H1 (cell line): ENCODE data around the gene VPS13D. TPM values are rescaled to one million over a fixed set of nuclear protein-coding genes. Genes with fewer than 3 reads are reported as not detected.

Experiments
- CTCF ChIA-PET: fragments of 300-600 bp; sonication (Branson Sonifier 250); formaldehyde crosslinking; loops from one replicate; lab custom pipeline; 2021; ENCODE audit not compliant: partially characterized antibody; lab: Charles Lee
- POLR2A ChIA-PET: fragments of 300-600 bp; sonication (Branson Sonifier 250); formaldehyde crosslinking; loops from one replicate; lab custom pipeline; 2021; ENCODE audit warnings: inconsistent platforms; ENCODE audit not compliant: partially characterized antibody; lab: Charles Lee
- DNase-seq, 2 experiments: peaks; one replicate each; pipeline versions ENCODE4 v3.0.0 to v3.0.0-alpha.2; 2010 to 2022; ENCODE audit warnings: low spot score in 2 of 2, low read depth in 1 of 2, mixed read lengths in 1 of 2
- FAIRE-seq: peaks from 2 replicates; lab custom pipeline; 2011; peaks lifted over from hg19 to GRCh38; lab: Jason Lieb, UNC
- H2AFZ ChIP-seq: 2 replicates; pipeline ENCODE4 v1.8.1; 2012; ENCODE audit warnings: low read length, inconsistent platforms
- H2AK5ac ChIP-seq: 2 replicates; pipeline ENCODE4 v1.6.1; 2013; ENCODE audit warnings: low read depth, low read length
- H2BK120ac ChIP-seq: replicated peaks from 2 replicates; pipeline ENCODE3; 2013; ENCODE audit warnings: low read depth, low read length, inconsistent platforms
- H2BK12ac ChIP-seq: 2 replicates; pipeline ENCODE4 v1.6.1; 2013; ENCODE audit warnings: low read depth, low read length
- H2BK15ac ChIP-seq: 2 replicates; pipeline ENCODE4 v1.6.1; 2013; ENCODE audit warnings: low read length
- H2BK20ac ChIP-seq: 2 replicates; pipeline ENCODE4 v1.6.1; 2013; ENCODE audit warnings: low read length
- H2BK5ac ChIP-seq: 2 replicates; pipeline ENCODE4 v1.6.1; 2013; ENCODE audit warnings: low read depth, low read length
- H3K14ac ChIP-seq: 2 replicates; pipeline ENCODE4 v1.6.1; 2013; ENCODE audit warnings: inconsistent platforms; ENCODE audit not compliant: insufficient read length
- H3K18ac ChIP-seq: 2 replicates; pipeline ENCODE4 v1.6.1; 2013; ENCODE audit warnings: low read length; ENCODE audit errors: extremely low read depth
- H3K23ac ChIP-seq: 2 replicates; pipeline ENCODE4 v1.6.1; 2013; ENCODE audit warnings: inconsistent platforms; ENCODE audit not compliant: insufficient read length
- H3K23me2 ChIP-seq: 2 replicates; pipeline ENCODE4 v1.6.1; 2013; ENCODE audit warnings: low read depth, low read length
- H3K27ac ChIP-seq: 2 replicates; pipeline ENCODE4 v1.6.1; 2011; ENCODE audit warnings: low read depth, low read length, inconsistent platforms
- H3K27me3 ChIP-seq, 4 experiments: replicated peaks in 1 of 4; 1 replicate in 1 of 4; 2 replicates in 3 of 4; pipeline versions ENCODE4 v1.6.1 to v1.8.1; 2011 to 2013; ENCODE audit warnings: low read length in 3 of 4, mild to moderate bottlenecking in 3 of 4, inconsistent platforms in 2 of 4, mixed read lengths in 2 of 4, moderate library complexity in 1 of 4; ENCODE audit not compliant: control insufficient read depth in 3 of 4, insufficient read depth in 3 of 4; ENCODE audit errors: extremely low read depth in 1 of 4
- H3K36me3 ChIP-seq, 4 experiments: 2 replicates each; pipeline versions ENCODE4 v1.6.1 to v1.8.1; 2011 to 2013; ENCODE audit warnings: mild to moderate bottlenecking in 4 of 4, low read length in 3 of 4, moderate library complexity in 2 of 4, control low read depth in 1 of 4, inconsistent platforms in 1 of 4; ENCODE audit not compliant: insufficient read depth in 4 of 4, control insufficient read depth in 2 of 4
- H3K4ac ChIP-seq: replicated peaks from 2 replicates; pipeline ENCODE3; 2013; ENCODE audit warnings: low read length, low read depth, mixed read lengths, inconsistent platforms; ENCODE audit not compliant: insufficient read length
- H3K4me1 ChIP-seq, 4 experiments: replicated peaks in 1 of 4; 1 replicate in 1 of 4; 2 replicates in 3 of 4; pipeline versions ENCODE4 v1.6.1 to v1.8.1; 2011 to 2013; ENCODE audit warnings: low read length in 3 of 4, inconsistent platforms in 2 of 4, mixed read lengths in 1 of 4; ENCODE audit not compliant: insufficient read depth in 4 of 4, control insufficient read depth in 3 of 4
- H3K4me2 ChIP-seq, 2 experiments: 2 replicates each; pipeline versions ENCODE4 v1.6.1 to v1.8.1; 2011 to 2013; ENCODE audit warnings: low read depth in 2 of 2, low read length in 2 of 2, control low read depth in 1 of 2, inconsistent platforms in 1 of 2, mild to moderate bottlenecking in 1 of 2; ENCODE audit not compliant: insufficient read depth in 1 of 2
- H3K4me3 ChIP-seq, 4 experiments: fragments of 200-600, 300-600 bp in 1 of 4; sonication (generic), shearing (Covaris generic), sonication (Bioruptor Twin) in 1 of 4; 2 replicates each; pipeline versions ENCODE4 v1.5.1 to v1.8.1; 2011 to 2016; ENCODE audit warnings: low read length in 4 of 4, low read depth in 3 of 4, control low read depth in 2 of 4, inconsistent platforms in 2 of 4, mild to moderate bottlenecking in 2 of 4, mixed read lengths in 1 of 4, moderate library complexity in 1 of 4; ENCODE audit not compliant: insufficient read depth in 2 of 4; ENCODE audit errors: extremely low read depth in 1 of 4
- H3K56ac ChIP-seq: replicated peaks from 2 replicates; pipeline ENCODE3; 2013; ENCODE audit warnings: low read depth, mild to moderate bottlenecking, mixed read lengths, low read length, inconsistent platforms; ENCODE audit not compliant: insufficient read length
- H3K79me1 ChIP-seq: 2 replicates; pipeline ENCODE4 v1.6.1; 2013; ENCODE audit warnings: low read depth, low read length, control low read depth
- H3K79me2 ChIP-seq, 2 experiments: 2 replicates each; pipeline versions ENCODE4 v1.6.1 to v1.8.1; 2012 to 2013; ENCODE audit warnings: low read length in 2 of 2, mild to moderate bottlenecking in 2 of 2, inconsistent platforms in 1 of 2; ENCODE audit not compliant: insufficient read depth in 2 of 2, control insufficient read depth in 1 of 2
- H3K9ac ChIP-seq, 4 experiments: replicated peaks in 1 of 4; 1 replicate in 1 of 4; 2 replicates in 3 of 4; pipeline versions ENCODE4 v1.6.1 to v1.8.1; 2011 to 2013; ENCODE audit warnings: low read depth in 3 of 4, low read length in 3 of 4, control low read depth in 2 of 4, mild to moderate bottlenecking in 2 of 4, moderate library complexity in 2 of 4, inconsistent platforms in 1 of 4; ENCODE audit errors: extremely low read depth in 1 of 4
- H3K9me3 ChIP-seq, 2 experiments: 2 replicates each; pipeline versions ENCODE4 v1.6.1 to v1.8.1; 2012 to 2013; ENCODE audit warnings: mild to moderate bottlenecking in 2 of 2, moderate library complexity in 2 of 2, control low read depth in 1 of 2, inconsistent platforms in 1 of 2, low read depth in 1 of 2, low read length in 1 of 2, mixed read lengths in 1 of 2; ENCODE audit not compliant: insufficient read depth in 2 of 2
- H4K20me1 ChIP-seq, 2 experiments: replicated peaks in 1 of 2; 2 replicates each; pipeline versions ENCODE3 to v1.8.1; 2011 to 2013; ENCODE audit warnings: inconsistent platforms in 2 of 2, low read length in 2 of 2, mild to moderate bottlenecking in 1 of 2; ENCODE audit not compliant: insufficient read depth in 2 of 2, control insufficient read depth in 1 of 2
- H4K5ac ChIP-seq: 2 replicates; pipeline ENCODE4 v1.6.1; 2013; ENCODE audit warnings: low read length, low read depth, mixed read lengths, inconsistent platforms; ENCODE audit not compliant: insufficient read length
- H4K8ac ChIP-seq: 2 replicates; pipeline ENCODE4 v1.8.0; 2013; ENCODE audit warnings: mild to moderate bottlenecking, moderate library complexity, low read length, inconsistent platforms; ENCODE audit not compliant: insufficient read depth; ENCODE audit errors: extremely low read depth
- H4K91ac ChIP-seq: replicated peaks from 2 replicates; pipeline ENCODE3; 2013; ENCODE audit warnings: low read length, mixed read lengths, inconsistent platforms; ENCODE audit not compliant: insufficient read length
- ASH2L ChIP-seq: fragments of 200-600, 300-600 bp; sonication (generic); IDR thresholded peaks from one replicate; pipeline ENCODE4 v1.7.1; 2017; ENCODE audit warnings: low read length
- CEBPB ChIP-seq: IDR thresholded peaks from 2 replicates; pipeline ENCODE4 v1.6.1; 2012; ENCODE audit warnings: low read depth, low read length
- EZH2 ChIP-seq: fragments of 200-600 bp; sonication (generic); IDR thresholded peaks from 2 replicates; pipeline ENCODE4 v1.7.1; 2012; ENCODE audit warnings: low read depth, mild to moderate bottlenecking, moderate library complexity, low read length, inconsistent platforms; ENCODE audit not compliant: severe bottlenecking
- FOSL1 ChIP-seq: IDR thresholded peaks from 2 replicates; pipeline ENCODE4 v1.6.1; 2011; ENCODE audit warnings: mild to moderate bottlenecking, low read depth, low read length, moderate library complexity; ENCODE audit not compliant: insufficient read depth
- NANOG ChIP-seq: IDR thresholded peaks from 2 replicates; pipeline ENCODE4 v1.6.1; 2011; ENCODE audit warnings: low read length, low read depth, mild to moderate bottlenecking, inconsistent platforms; ENCODE audit not compliant: insufficient read depth, poor library complexity, severe bottlenecking
- RNF2 ChIP-seq: fragments of 200-900, 300-1000 bp; sonication (generic); IDR thresholded peaks from 2 replicates; pipeline ENCODE4 v1.7.1; 2016; ENCODE audit warnings: borderline replicate concordance, low read depth, mild to moderate bottlenecking, antibody characterized with exemption, low read length; ENCODE audit not compliant: poor library complexity, severe bottlenecking; ENCODE audit errors: missing control alignments
- SRF ChIP-seq: IDR thresholded peaks from 2 replicates; pipeline ENCODE4 v1.6.1; 2011; ENCODE audit warnings: mild to moderate bottlenecking, low read depth, low read length, moderate library complexity
- YY1 ChIP-seq: IDR thresholded peaks from 2 replicates; pipeline ENCODE4 v1.6.1; 2011; ENCODE audit warnings: low read depth, mild to moderate bottlenecking, low read length
- WGBS, 2 experiments: shearing (Covaris generic) in 1 of 2; methylation state at CpG; one replicate each; pipeline versions ENCODE4 v1.1.6 to v1.1.7; 2013 to 2015; ENCODE audit warnings: low lambda C conversion rate in 2 of 2, mixed read lengths in 2 of 2, inconsistent platforms in 1 of 2, low coverage in 1 of 2, missing lambda C conversion rate in 1 of 2; ENCODE audit not compliant: insufficient replicate concordance in 2 of 2, insufficient coverage in 1 of 2, insufficient read length in 1 of 2; ENCODE audit errors: extremely low coverage in 1 of 2, missing lambda C conversion rate in 1 of 2; 5-methylcytosine and 5-hydroxymethylcytosine counted together
- polyA plus RNA-seq, 7 experiments: library from polyadenylated mRNA; depleted of rRNA in 3 of 7; stranded (reverse) in 5 of 7; unstranded in 2 of 7; fragments of >200 nt in 5 of 7; fragments of 200-250 nt in 2 of 7; gene quantifications; 1 replicate in 5 of 7; 2 replicates in 1 of 7; 4 replicates in 1 of 7; pipeline versions ENCODE4 v1.2.1 to v1.2.3, GENCODE V29; 2011 to 2013; ENCODE audit warnings: missing spikeins in 2 of 7, mixed read lengths in 2 of 7
- total RNA-seq: library from RNA; stranded (reverse); fragmentation: NEBNext Ultra II Directional; extraction: Animal tissue kit (Norgen Biotek cat#: 25700); gene quantifications from 2 replicates; pipeline ENCODE4 v1.2.1, GENCODE V29; 2021

VPS13D gene
- total and polyA plus RNA-seq, 2 of the 8 experiments (the other 6 are each of a cell fraction or from before 2014, with no cell fraction given) = 10.9 to 31.2 TPM

- Histone ChIP-seq H3K23me2 (no peaks in the 10 kb centered on the region), H4K20me1 (no peaks in the 10 kb centered on the region), H3K27ac (no peak overlapping the region), H3K36me3 (peaks cover 0 to 4% (median 0%) of the 10 kb centered on the region in 4 experiments; a peak in 1 of 8 replicates), H3K18ac (no peak overlapping the region), H3K79me2 (no peaks in the 10 kb centered on the region), H3K4ac (no peak overlapping the region), H3K4me2 (no peak overlapping the region), H4K91ac (no peak overlapping the region), H3K56ac (no peak overlapping the region), H2AK5ac (no peak overlapping the region), H3K27me3 (no peaks in the 10 kb centered on the region), H4K8ac (no peak overlapping the region; the same call in 1 of the 2 replicates), H2BK15ac (no peak overlapping the region), H3K79me1 (no peaks in the 10 kb centered on the region), H2BK20ac (no peak overlapping the region), H3K4me1 (peaks cover 0 to 5% (median 0%) of the 10 kb centered on the region in 4 experiments; a peak in 1 of 7 replicates), H3K14ac (no peak overlapping the region), H3K9me3 (no peaks in the 10 kb centered on the region), H3K9ac (no peak overlapping the region), H2BK120ac (no peak overlapping the region), H3K23ac (no peak overlapping the region), H4K5ac (no peak overlapping the region), H2BK5ac (no peak overlapping the region), H2BK12ac (no peak overlapping the region), H2AFZ (no peak overlapping the region), H3K4me3 (no peak overlapping the region)
- CTCF ChIA-PET = interaction anchor here (0.6 kb wide), 1 partner anchor 69 kb away, joined by 3 read pairs; no protein-coding TSS in a partner anchor
- TF ChIP-seq RNF2 = no peak
- TF ChIP-seq YY1 = no peak
- TF ChIP-seq SRF = no peak
- no peak for TF ChIP-seq CEBPB
- no peak for TF ChIP-seq FOSL1
- TF ChIP-seq EZH2 = no peak
- no peak for TF ChIP-seq NANOG
- TF ChIP-seq ASH2L = no peak
- 84% methylated on average over 7 of the region's 7 CpGs; no CpG with 5 or more reads in 1 of the 2 experiments for WGBS, 2 experiments
- POLR2A ChIA-PET = no interaction called here
- FAIRE-seq (no peak), DNase-seq (no peak)
These were observed 211.7 kb downstream of the VPS13D start for GRCh38 chr1:12441414-12442105.
